ENCODE results near the gene GRB7.

GRCh38 chr17:39782481-39782880, 44.7 kb downstream of the GRB7 start:
- TF ChIP-seq POLR2A (IDR thresholded peaks at IDR 0.05), result no peak
- no peak for TF ChIP-seq CTCF (IDR thresholded peaks at IDR 0.05)
- TF ChIP-seq POLR2AphosphoS5 (IDR thresholded peaks at IDR 0.05), result peak in 1 of 3 donors; percentile 62
